A549 treated with DMSO at 1 μM for 4 hours (cell line): ENCODE results near the gene FASTKD1. TPM values are rescaled to one million over a fixed set of nuclear protein-coding genes. Genes with fewer than 3 reads are reported as not detected.

Experiments
- total RNA-seq: library from RNA; stranded (reverse); fragments of 200-300 nt; extraction: Qiagen RNA extraction; gene quantifications from 5 replicates; pipeline ENCODE4 v1.2.3, GENCODE V29; 2022; ENCODE audit warnings: low read depth

FASTKD1 gene
- 16.8 to 27.0 TPM (median 26.2 TPM) in 5 replicates for total RNA-seq

GRCh38 chr2:169573160-169573973 is at the start of gene FASTKD1:
Gene FASTKD1, minus strand, starts transcription at chr2:169573865. Its CDS starts 1,836 bp downstream, at chr2:169572029.

GRCh38 chr2:169584005-169584877 is 10.6 kb upstream of the FASTKD1 start, which contains the start of gene PPIG:
Gene PPIG, plus strand, starts transcription at chr2:169584351. Its CDS starts 19,691 bp downstream, at chr2:169604042.

GRCh38 chr2:169509298-169509885 is 64.3 kb downstream of the FASTKD1 start, which contains the start of gene KLHL41:
Gene KLHL41, plus strand, starts transcription at chr2:169509702. Its CDS starts 77 bp downstream, at chr2:169509779.

Other genes starting within 250 kb of the FASTKD1 start
- gene LRP2, start 211.3 kb downstream of the FASTKD1 start, total RNA-seq, result 0.01 to 0.21 TPM (median 0.03 TPM) in 4 of 5 replicates, not detected in the other
- gene BBS5, start 94.4 kb downstream of the FASTKD1 start, total RNA-seq, result 5.6 to 6.3 TPM (median 6.0 TPM) in 5 replicates
- 0.14 to 0.20 TPM (median 0.17 TPM) in 5 replicates for gene KLHL41, start 64.2 kb downstream of the FASTKD1 start, total RNA-seq
- gene PPIG, start 10.5 kb upstream of the FASTKD1 start, total RNA-seq, result 36.3 to 46.2 TPM (median 44.9 TPM) in 5 replicates
- gene CFAP210, start 120.5 kb upstream of the FASTKD1 start, total RNA-seq, result 0.19 to 0.74 TPM (median 0.33 TPM) in 5 replicates
- gene PHOSPHO2, start 120.6 kb upstream of the FASTKD1 start, total RNA-seq, result 2.7 to 3.4 TPM (median 2.9 TPM) in 5 replicates
- gene KLHL23, start 160.0 kb upstream of the FASTKD1 start, total RNA-seq, result 6.3 to 9.9 TPM (median 9.4 TPM) in 5 replicates
- gene SSB, start 225.0 kb upstream of the FASTKD1 start, total RNA-seq, result 134 to 157 TPM (median 146 TPM) in 5 replicates